Measurements from ENCODE around the gene MARCKSL1.
"Not testable (repeated sequence)": the region's sequence is repeated elsewhere in the genome, so short reads cannot be mapped to it uniquely, and the experiment has no call there.

The MARCKSL1 gene

DNA sequence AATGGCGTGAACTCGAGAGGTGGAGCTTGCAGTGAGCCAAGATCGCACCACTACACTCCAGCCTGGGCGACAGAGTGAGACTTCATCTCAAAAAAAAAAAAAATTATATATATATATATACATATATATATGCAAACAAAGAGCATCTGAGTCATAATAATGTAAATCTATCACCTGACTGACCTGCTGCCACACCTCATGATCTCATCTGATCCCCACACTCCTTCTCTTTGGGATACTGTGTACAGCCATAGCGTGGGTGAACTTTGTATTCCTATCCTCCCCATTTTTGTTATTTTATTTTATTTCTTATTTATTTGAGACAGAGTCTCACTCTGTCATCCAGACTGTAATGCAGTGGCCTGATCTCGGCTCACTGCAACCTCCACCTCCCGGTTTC lies 46.8 kb downstream of the MARCKSL1 start:
- no peak for DNase-seq (ENCODE audit: low read depth)

DNA sequence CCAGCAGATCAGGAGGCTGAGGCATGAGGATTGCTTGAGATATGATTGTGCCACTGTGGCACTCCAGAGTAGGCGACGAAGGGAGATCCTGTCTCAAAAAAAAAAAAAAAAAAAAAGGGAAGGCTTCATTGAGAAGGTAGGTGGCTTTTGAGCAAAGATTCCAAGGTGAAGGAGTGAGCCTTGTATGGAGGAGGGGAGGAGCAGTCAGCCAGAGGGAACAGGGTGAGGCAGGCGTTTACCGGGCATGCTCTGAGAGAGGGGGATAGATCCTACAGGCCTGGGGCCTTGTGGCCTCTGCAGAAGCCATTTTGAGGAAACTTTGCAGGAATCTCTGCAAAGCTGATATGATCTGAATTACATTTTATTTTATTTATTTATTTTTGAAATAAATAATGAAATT lies 49.3 kb downstream of the MARCKSL1 start:
- DNase-seq (ENCODE audit: low read depth), result no peak

DNA sequence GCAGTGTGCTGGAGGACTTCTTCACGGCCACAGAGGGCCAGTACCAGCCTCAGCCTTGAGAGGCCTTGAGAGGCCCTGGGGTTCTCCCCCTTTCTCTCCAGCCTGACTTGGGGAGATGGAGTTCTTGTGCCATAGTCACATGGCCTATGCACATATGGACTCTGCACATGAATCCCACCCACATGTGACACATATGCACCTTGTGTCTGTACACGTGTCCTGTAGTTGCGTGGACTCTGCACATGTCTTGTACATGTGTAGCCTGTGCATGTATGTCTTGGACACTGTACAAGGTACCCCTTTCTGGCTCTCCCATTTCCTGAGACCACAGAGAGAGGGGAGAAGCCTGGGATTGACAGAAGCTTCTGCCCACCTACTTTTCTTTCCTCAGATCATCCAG lies 50.4 kb downstream of the MARCKSL1 start:
- no peak for DNase-seq (ENCODE audit: low read depth)

DNA sequence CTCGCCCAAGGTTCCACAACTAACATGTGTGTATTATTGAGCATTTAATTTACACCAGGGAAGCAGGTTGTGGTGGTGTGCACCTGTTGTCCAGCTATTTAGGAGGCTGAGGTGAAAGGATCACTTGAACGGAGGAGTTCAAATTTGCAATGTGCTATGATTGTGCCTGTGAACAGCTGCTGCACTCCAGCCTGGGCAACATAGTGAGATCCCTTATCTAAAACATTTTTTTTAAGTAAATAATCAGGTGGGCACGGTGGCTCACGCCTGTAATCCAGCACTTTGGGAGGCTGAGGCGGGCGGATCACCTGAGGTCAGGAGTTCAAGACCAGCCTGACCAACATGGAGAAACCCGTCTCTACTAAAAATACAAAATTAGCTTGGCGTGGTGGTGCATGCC lies 51.3 kb downstream of the MARCKSL1 start:
- not testable (repeated sequence) for DNase-seq (ENCODE audit: low read depth)

All from stimulated activated CD8-positive, alpha-beta memory T cell treated with anti-CD3 and anti-CD28 coated beads, Interleukin-12 subunit alpha, Interleukin-12 subunit beta, amount 100 ng/mL, for 1 hour (primary cell).